Left ventricle myocardium inferior (tissue), 1 donor: ENCODE results near the gene LNP1. TPM values are rescaled to one million over a fixed set of nuclear protein-coding genes. Genes with fewer than 3 reads are reported as not detected.

Experiments
- DNase-seq: peaks from one replicate; pipeline ENCODE4 v3.0.0-alpha.2; 2020
- H3K27ac ChIP-seq: fragments of 200-600 bp; replicated peaks from 2 replicates; pipeline ENCODE4 v1.8.0; 2021
- H3K27me3 ChIP-seq: fragments of 200-600 bp; 2 replicates; pipeline ENCODE4 v1.8.0; 2021; ENCODE audit warnings: low read depth
- H3K36me3 ChIP-seq: fragments of 200-600 bp; 2 replicates; pipeline ENCODE4 v1.8.0; 2021
- H3K4me1 ChIP-seq: fragments of 200-600 bp; 2 replicates; pipeline ENCODE4 v1.8.0; 2021
- H3K4me3 ChIP-seq: fragments of 200-600 bp; 2 replicates; pipeline ENCODE4 v1.8.0; 2021; ENCODE audit warnings: mild to moderate bottlenecking, moderate library complexity
- H3K9me3 ChIP-seq: fragments of 200-600 bp; replicated peaks from 2 replicates; pipeline ENCODE4 v1.8.0; 2021
- CTCF ChIP-seq: fragments of 200-600 bp; IDR thresholded peaks from 2 replicates; pipeline ENCODE4 v1.8.0; 2021; ENCODE audit warnings: antibody characterized with exemption, mild to moderate bottlenecking, borderline replicate concordance
- intact Hi-C: fragments of 100-400 bp; cut with micrococcal nuclease; formaldehyde crosslinking; loops from one replicate; pipeline ENCODE4 v1.11.0; 2022
- total RNA-seq: library from RNA; stranded (reverse); fragmentation: NEBNext Ultra II Directional; extraction: Animal tissue kit (Norgen Biotek cat#: 25700); gene quantifications from one replicate; pipeline ENCODE4 v1.2.1, GENCODE V29; 2021
- donor health status: DM: no; HTN: yes; CAD: no; lungs with severe emphysema.

Gene LNP1
- total RNA-seq, 1 donor from 2014 or later = 4.2 TPM

- Histone ChIP-seq H3K27ac (no peak overlapping the region), H3K36me3 (peaks cover 7% of the 10 kb centered on the region), H3K9me3 (peaks cover 13% of the 10 kb centered on the region), H3K4me1 (no peaks in the 10 kb centered on the region), H3K4me3 (no peak overlapping the region), H3K27me3 (no peaks in the 10 kb centered on the region)
- intact Hi-C loops = no loop called here
- no peak for DNase-seq
- no peak for TF ChIP-seq CTCF
Measured at GRCh38 chr3:100412912-100413590, 11.7 kb downstream of the LNP1 start.

GRCh38 chr3:100413613-100414012, 12.3 kb downstream of the LNP1 start:
- DNase-seq = no peak
- H3K27ac ChIP-seq = no peak overlapping the region
- peaks cover 10% of the 10 kb centered on the region for H3K9me3 ChIP-seq
- no peak for TF ChIP-seq CTCF
- H3K36me3 ChIP-seq = peaks cover 4% of the 10 kb centered on the region
- no peak overlapping the region for H3K4me3 ChIP-seq
- no peaks in the 10 kb centered on the region for H3K27me3 ChIP-seq
- intact Hi-C loops = no loop called here
- H3K4me1 ChIP-seq = no peaks in the 10 kb centered on the region

GRCh38 chr3:100416176-100416575, 14.8 kb downstream of the LNP1 start:
- Histone ChIP-seq H3K27ac (no peak overlapping the region), H3K27me3 (no peaks in the 10 kb centered on the region), H3K4me1 (no peaks in the 10 kb centered on the region), H3K9me3 (peaks cover 9% of the 10 kb centered on the region), H3K4me3 (no peak overlapping the region), H3K36me3 (peaks cover 4% of the 10 kb centered on the region)
- intact Hi-C loops = no loop called here
- no peak for DNase-seq
- TF ChIP-seq CTCF = no peak

GRCh38 chr3:100416863-100417262, 15.5 kb downstream of the LNP1 start:
- H3K9me3 ChIP-seq = peaks cover 2% of the 10 kb centered on the region
- no peaks in the 10 kb centered on the region for H3K27me3 ChIP-seq
- H3K36me3 ChIP-seq = peaks cover 2% of the 10 kb centered on the region
- no peak for DNase-seq
- intact Hi-C loops = no loop called here
- no peak overlapping the region for H3K4me3 ChIP-seq
- no peaks in the 10 kb centered on the region for H3K4me1 ChIP-seq
- no peak for TF ChIP-seq CTCF
- H3K27ac ChIP-seq = no peak overlapping the region

GRCh38 chr3:100419406-100419805, 18.1 kb downstream of the LNP1 start:
- no peaks in the 10 kb centered on the region for H3K9me3 ChIP-seq
- H3K36me3 ChIP-seq = no peaks in the 10 kb centered on the region
- H3K27ac ChIP-seq = no peak overlapping the region
- H3K4me1 ChIP-seq = no peaks in the 10 kb centered on the region
- DNase-seq = no peak
- H3K27me3 ChIP-seq = no peaks in the 10 kb centered on the region
- intact Hi-C loops = no loop called here
- H3K4me3 ChIP-seq = no peak overlapping the region
- no peak for TF ChIP-seq CTCF
